Fibroblast of skin of left biceps (primary cell): ENCODE results near the gene ABCA13.

Experiments used
- DNase-seq, 2 experiments: peaks; one replicate each; pipeline ENCODE4 v3.0.0-alpha.2; 2013; ENCODE audit warnings: low read depth in 2 of 2

The ABCA13 gene

GRCh38 chr7:48365010-48365409 is 193.8 kb downstream of the ABCA13 start:
- no peak for DNase-seq

DNA sequence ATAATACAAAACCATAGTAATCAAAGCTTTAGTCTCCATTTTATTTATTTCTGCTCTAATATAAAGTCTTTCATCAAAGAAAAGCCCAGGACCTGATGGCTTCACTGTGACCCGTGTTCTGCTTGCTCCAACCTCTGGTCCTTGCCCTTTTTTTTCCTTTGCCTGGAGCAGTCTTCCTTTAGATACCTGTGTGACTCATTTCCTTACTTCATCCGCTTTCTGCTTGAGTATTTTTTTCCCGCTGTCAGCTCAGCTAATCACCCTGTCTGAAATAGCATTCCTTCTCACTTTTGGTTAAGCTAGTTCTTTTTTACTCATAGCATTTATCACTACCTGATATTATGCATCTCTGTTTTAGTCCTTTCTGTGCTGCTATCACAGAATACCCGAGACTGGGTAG is 194.8 kb downstream of the ABCA13 start:
- DNase-seq: no peak

GRCh38 chr7:48376263-48376662 is 205.0 kb downstream of the ABCA13 start:
- DNase-seq: no peak

DNA sequence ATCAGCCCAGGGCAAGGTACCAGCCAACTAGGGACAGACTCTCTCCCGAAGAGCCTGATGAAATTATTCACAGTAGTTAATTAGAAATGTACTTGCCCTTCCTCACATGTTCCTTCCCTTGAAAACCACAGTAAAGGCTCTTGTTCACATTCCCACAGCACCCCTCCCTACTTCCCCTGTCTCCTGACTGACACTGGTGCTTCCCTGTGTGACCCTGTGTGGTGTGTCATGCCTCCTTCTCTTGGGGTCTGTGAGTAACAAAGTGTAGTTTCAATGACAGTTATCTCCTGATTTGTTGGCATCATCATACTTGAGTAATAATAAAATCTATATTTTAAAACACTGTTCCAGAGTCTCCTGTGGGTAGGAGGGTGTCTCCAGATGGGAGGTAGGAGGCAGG is 209.7 kb downstream of the ABCA13 start:
- DNase-seq: no peak

DNA sequence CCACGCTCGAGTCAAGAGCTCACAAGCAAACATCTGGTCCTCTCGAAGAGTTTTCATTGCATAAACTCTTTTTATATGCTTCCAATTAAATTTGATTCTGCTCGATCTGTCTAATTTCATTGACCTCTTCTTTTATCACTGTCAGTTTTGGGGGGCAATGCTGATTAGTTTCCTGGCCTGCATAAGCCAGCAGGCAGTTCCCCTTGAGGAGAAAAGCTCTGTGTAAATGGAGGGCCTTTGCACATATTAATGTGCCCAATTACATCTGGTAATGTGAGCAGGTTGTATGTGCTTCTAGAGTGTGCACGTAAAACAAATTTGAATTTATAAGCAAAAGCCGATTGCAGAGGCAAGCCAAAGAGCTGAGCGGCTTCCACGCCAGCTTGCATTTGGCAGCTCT is 210.3 kb downstream of the ABCA13 start:
- DNase-seq: no peak

GRCh38 chr7:48384180-48384752 is 213.0 kb downstream of the ABCA13 start:
- DNase-seq: no peak

GRCh38 chr7:48387932-48388331 is 216.7 kb downstream of the ABCA13 start:
- DNase-seq: no peak

DNA sequence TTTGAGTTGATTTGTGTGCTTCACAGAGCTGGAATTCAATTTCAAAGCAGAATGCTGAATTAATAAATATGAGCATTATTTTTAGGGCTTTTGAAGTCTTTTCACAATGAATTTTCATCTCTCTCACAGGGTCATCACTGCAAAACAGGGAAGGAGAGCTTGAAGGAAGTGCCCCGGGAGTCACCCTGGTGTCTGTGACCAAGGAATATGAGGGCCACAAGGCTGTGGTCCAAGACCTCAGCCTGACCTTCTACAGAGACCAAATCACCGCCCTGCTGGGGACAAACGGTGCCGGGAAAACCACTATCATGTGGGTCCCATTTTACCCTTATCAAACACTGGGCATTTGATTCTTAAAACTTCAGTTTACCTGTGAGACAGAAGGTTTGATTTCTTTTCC is 217.7 kb downstream of the ABCA13 start:
- DNase-seq: no peak

DNA sequence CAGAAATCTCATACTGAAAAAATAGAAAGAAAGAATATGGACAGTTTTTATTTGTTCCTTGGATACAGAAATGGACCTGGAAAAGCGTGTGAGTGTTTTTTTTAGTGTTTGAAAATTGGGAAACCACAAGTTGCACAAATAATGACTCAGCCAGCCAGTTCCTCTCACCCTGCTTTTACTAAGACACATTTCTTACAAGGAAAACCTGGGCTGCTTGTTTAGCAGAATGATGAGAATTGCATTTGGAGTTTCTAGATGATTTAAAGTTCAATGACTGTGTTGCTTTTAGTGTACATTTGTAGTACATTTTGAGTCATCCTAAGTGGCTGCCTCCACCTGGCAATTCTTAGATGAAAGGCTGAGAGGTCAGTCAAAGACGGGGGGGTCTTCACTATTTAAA is 218.7 kb downstream of the ABCA13 start:
- DNase-seq: no peak

GRCh38 chr7:48390388-48391327 is 219.4 kb downstream of the ABCA13 start:
- no peak for DNase-seq

DNA sequence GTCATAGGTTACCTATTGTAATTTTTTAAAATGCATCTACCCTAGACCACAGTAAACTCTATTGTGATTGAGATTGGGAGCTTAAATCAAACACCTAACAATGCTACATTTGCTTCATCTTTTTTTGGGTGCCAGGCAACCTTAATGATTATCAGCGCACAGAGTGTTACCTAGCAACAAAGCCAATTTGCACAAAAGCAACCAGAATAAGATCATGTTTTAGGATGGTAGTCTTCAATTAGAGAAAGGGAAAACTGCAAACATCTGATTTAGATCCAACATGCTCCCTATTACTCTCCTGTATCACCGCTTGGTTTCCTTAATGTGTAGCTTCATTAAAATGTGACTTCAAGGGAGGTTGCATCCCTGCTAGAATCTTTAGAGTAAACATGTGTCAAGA is 226.9 kb downstream of the ABCA13 start:
- DNase-seq: no peak

- no peak for DNase-seq
Observed at GRCh38 chr7:48402721-48403120, 231.5 kb downstream of the ABCA13 start.

GRCh38 chr7:48408731-48409130 is 237.5 kb downstream of the ABCA13 start:
- DNase-seq: no peak

DNA sequence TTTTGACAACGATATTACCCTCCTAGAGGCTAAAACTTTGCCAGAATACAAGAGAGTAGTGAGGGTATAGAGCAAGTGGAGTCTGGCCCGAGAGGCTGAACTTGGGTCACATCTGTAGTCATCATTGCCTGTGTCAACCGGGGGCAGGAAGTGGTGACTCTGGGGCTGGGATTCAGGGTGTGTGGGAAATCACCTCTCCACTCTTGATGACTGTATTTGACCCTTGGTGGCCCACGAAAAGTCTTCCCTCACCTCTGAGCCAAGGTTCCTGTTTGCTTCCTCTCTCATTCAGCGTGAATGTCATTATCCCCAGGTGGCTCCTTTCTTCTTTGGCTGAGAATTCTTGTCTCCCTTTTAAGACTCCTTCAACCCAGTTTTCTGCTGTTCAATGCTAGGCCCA is 240.4 kb downstream of the ABCA13 start:
- no peak for DNase-seq

DNA sequence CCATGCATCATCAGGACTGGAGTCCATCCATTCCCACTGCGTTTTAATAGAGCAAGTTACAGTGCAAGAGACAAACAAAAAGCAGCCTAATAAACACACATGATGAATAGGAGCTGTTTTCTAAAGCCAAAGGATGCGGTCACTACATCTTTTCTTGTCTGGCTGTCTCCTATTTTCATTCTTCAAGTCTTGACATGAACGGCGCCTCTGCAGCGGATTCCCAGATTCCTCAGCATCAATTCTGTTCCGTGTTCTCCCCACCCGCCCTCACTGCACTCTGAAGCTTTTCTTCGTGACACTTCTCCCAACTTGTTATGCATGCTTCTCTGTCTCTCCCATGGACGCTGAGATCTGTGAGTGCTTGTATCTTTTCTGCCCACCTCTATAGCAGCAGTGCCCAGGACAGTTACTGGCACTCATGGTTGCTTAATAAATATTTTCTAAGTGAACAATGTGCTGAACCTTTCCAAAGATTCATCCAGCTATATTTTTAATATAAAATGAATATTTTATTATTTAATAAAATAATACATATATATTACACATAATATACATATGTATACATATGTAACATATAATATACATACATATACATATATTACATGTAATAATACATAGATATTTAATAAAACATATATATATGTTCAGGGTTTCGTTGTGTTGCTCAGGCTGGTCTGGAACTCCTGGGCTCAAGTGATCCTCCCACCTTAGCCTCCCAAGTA is 242.9 kb downstream of the ABCA13 start:
- no peak for DNase-seq

DNA sequence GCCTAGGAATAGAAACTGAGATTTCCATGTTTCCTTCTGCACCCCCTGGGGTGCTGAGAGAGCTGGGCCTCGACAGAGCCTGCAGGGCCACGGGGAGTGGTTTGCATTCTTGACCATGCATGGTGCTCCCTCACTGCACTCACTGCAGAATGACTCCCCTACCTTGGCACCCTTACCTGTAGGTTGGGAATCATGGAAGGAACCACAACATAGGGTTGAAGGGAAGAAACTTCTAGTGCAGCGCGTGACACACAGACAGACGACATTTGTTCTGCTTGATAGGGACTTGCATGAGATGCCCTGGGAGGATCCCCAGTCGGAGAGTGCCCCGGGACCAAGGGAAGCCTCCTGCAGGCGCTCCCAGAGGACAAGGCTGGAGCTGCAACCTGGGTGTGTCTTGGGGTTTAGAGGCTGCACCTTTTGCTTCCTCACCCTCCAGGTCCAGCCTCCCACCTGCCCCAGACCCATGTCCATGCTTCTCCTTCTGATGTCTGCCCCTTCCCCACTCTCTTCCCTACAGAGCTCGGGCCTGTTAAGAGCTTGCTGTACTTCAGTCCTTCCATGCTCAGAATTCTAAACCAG is 245.2 kb downstream of the ABCA13 start:
- DNase-seq: no peak

DNA sequence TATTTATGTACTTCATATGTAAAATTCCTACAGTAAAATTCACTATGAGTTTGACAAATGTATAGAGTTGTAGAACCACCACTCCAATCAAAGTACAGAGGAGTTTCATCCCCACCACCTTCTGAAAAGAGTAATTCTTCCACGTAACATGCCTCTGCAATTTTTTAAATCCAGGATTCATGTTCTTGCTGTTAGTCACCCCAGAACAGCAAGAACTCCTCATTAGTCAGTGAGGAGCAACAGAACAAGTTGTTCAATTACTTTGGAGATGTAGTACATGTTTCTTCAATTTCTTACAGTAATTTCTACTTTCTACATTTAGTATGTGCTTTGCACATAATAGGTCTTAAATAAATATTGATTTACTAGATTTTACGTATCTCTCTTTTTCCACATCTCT is 248.1 kb downstream of the ABCA13 start:
- no peak for DNase-seq

DNA sequence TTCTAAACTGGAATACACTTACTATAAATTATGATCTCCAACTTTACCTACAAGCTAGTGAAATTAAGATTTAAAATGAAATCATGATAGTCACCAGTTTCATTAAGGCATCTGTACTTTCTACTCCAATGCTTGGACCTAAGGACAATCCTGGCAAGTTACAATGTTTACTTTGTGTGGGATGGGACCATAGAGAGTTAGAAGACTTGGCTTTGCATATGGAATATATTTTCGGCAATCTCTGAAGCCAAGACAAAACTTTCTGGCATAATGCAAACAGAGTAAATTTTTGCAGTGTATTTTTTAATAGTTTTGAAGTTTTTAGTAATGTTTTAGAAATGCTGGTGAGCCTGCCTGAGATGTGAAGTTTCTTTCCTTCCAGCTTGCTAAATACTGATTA is 248.9 kb downstream of the ABCA13 start:
- DNase-seq: no peak

GRCh38 chr7:48421357-48421756 is 250.1 kb downstream of the ABCA13 start:
- DNase-seq: no peak

DNA sequence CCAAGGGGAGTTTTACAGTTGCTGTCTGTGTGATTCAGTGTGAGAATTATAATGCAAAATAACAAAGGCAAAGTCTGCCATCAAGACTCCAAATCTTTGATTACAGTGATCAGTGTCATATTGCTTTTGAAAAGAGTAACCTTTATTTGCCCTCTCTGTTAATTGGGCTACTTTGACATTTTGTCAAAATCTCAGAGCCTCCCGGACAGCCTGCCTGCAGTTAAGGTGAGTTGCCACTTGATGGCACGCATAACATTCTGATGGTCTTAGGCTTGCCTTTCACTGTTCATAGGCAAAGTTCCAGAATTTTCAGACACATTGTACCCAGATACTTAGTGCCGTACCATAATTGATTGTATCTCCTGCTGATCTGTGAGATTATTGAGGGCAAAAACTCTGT is 253.5 kb downstream of the ABCA13 start:
- DNase-seq: no peak

DNA sequence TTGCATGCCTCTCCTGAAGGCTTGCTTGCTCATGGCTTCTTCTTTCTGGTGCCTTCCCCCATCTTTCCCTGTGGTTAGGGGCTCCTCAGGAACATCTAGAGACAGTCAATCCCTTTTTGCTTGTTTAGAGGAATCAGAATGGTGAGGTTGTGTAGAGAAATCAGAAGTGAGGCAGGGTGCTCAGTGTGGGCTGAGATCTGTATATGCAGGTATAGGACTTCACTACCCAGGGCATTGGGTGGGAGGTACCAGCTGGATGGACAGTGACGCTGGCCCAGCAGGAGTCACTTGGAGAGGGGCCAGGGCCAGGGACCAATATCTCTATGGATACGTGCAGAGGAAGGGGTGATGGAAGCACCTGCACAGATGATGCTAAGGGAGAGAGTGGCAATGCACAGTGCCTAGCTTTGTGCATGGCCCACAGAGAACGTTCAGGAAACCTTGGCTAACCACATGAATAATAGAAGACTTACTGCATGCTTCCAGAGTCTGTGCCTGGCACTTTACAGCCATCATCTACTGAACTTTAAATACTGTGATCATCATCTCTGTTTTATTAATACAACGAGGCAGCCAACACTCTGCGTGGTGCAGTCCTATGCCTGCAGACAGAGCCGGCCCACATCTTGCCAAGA is 255.2 kb downstream of the ABCA13 start:
- no peak for DNase-seq
